GM12878 (cell line): ENCODE data around the gene TPO. TPM values are rescaled to one million over a fixed set of nuclear protein-coding genes. Genes with fewer than 3 reads are reported as not detected.

Experiments
- ATAC-seq: fragments of 200-7000 bp; cut with Tn5 transposase; 3 replicates; pipeline ENCODE4 v1.9.1; 2020; ENCODE audit warnings: mild to moderate bottlenecking, moderate library complexity
- BruUV-seq: library from RNA; stranded (reverse); fragments of 400-500 nt; replicated peaks from 2 replicates; lab custom pipeline; 2021; lab: Mats Ljungman, UMichigan
- CTCF ChIA-PET: fragments of 300-600 bp; sonication (Branson Sonifier 250); formaldehyde crosslinking; extraction: SDS; loops from one replicate; lab custom pipeline; 2021; ENCODE audit warnings: inconsistent platforms; lab: Yijun Ruan, JAX
- POLR2A ChIA-PET: fragments of 350-600 bp; formaldehyde crosslinking; extraction: SDS; loops from one replicate; lab custom pipeline; 2021; ENCODE audit warnings: inconsistent platforms; lab: Charles Lee
- RAD21 ChIA-PET: fragments of 300-600 bp; sonication (Branson Sonifier 250); formaldehyde crosslinking; loops from one replicate; lab custom pipeline; 2023; ENCODE audit warnings: antibody characterized with exemption; ENCODE audit not compliant: unreplicated experiment; lab: Charles Lee
- SMC1A ChIA-PET: fragments of 300-600 bp; sonication (Branson Sonifier 250); formaldehyde crosslinking; loops from one replicate; lab custom pipeline; 2023; ENCODE audit not compliant: unreplicated experiment, uncharacterized antibody; lab: Charles Lee
- DNase-seq: peaks from one replicate; pipeline ENCODE4 v3.0.0-alpha.2; 2011; ENCODE audit warnings: low read depth, low spot score
- FAIRE-seq: peaks from 3 replicates; lab custom pipeline; 2011; peaks lifted over from hg19 to GRCh38; lab: Jason Lieb, UNC
- H2AFZ ChIP-seq: 2 replicates; pipeline ENCODE4 v1.6.0; 2011; ENCODE audit warnings: low read depth, low read length, control low read depth; ENCODE audit not compliant: control insufficient read depth
- H3K27ac ChIP-seq: 2 replicates; pipeline ENCODE4 v1.5.1; 2011; ENCODE audit warnings: control low read depth; ENCODE audit not compliant: control insufficient read depth, insufficient read depth
- H3K27me3 ChIP-seq, 2 experiments: replicated peaks in 1 of 2; 2 replicates each; pipeline versions ENCODE4 v1.6.0 to v1.6.1; 2011; ENCODE audit warnings: low read length in 1 of 2; ENCODE audit not compliant: control insufficient read depth in 2 of 2, insufficient read depth in 2 of 2
- H3K36me3 ChIP-seq, 2 experiments: 2 replicates each; pipeline ENCODE4 v1.5.1; 2011; ENCODE audit warnings: low read length in 1 of 2; ENCODE audit not compliant: control insufficient read depth in 2 of 2, insufficient read depth in 2 of 2
- H3K4me1 ChIP-seq: 2 replicates; pipeline ENCODE4 v1.6.1; 2011; ENCODE audit warnings: mild to moderate bottlenecking, low read length, moderate library complexity, mixed read lengths; ENCODE audit not compliant: control insufficient read depth, insufficient read depth
- H3K4me2 ChIP-seq: 2 replicates; pipeline ENCODE4 v1.6.0; 2011; ENCODE audit warnings: control low read depth; ENCODE audit not compliant: control insufficient read depth, insufficient read depth
- H3K4me3 ChIP-seq: fragments of 200-600 bp; sonication (generic); 2 replicates; pipeline ENCODE4 v1.5.1; 2016
- H3K79me2 ChIP-seq: 2 replicates; pipeline ENCODE4 v1.6.0; 2011; ENCODE audit warnings: low read length; ENCODE audit not compliant: control insufficient read depth, insufficient read depth
- H3K9ac ChIP-seq: 2 replicates; pipeline ENCODE4 v1.8.0; 2011; ENCODE audit warnings: low read length, control low read depth, mixed read lengths; ENCODE audit not compliant: control insufficient read depth, insufficient read depth
- H3K9me3 ChIP-seq: replicated peaks from 3 replicates; pipeline ENCODE4 v1.5.1; 2011; ENCODE audit warnings: mild to moderate bottlenecking, low read length; ENCODE audit not compliant: control insufficient read depth, insufficient read depth
- H4K20me1 ChIP-seq: 2 replicates; pipeline ENCODE4 v1.6.0; 2011; ENCODE audit not compliant: control insufficient read depth, insufficient read depth
- RFX5 ChIP-seq: IDR thresholded peaks from 2 replicates; pipeline ENCODE4 v1.6.1; 2011; ENCODE audit warnings: low read depth, low read length, improper control_type of control experiment
- TBL1XR1 ChIP-seq: IDR thresholded peaks from 2 replicates; pipeline ENCODE4 v1.6.1; 2012; ENCODE audit warnings: low read depth, low read length, improper control_type of control experiment
- TCF12 ChIP-seq: IDR thresholded peaks from 2 replicates; pipeline ENCODE4 v1.6.1; 2011; ENCODE audit warnings: low read depth, mild to moderate bottlenecking, low read length
- ZBTB33 ChIP-seq: fragments of 450-650 bp; IDR thresholded peaks from 2 replicates; pipeline ENCODE4 v1.6.1; 2017; ENCODE audit warnings: mild to moderate bottlenecking
- ZNF217 ChIP-seq: fragments of 450-650 bp; IDR thresholded peaks from 2 replicates; pipeline ENCODE4 v1.6.1; 2017; ENCODE audit warnings: antibody characterized with exemption, mild to moderate bottlenecking
- WGBS: methylation state at CpG from one replicate; pipeline ENCODE4 v1.1.6; 2016; ENCODE audit warnings: low lambda C conversion rate; ENCODE audit not compliant: insufficient replicate concordance, insufficient coverage; ENCODE audit errors: missing lambda C conversion rate; 5-methylcytosine and 5-hydroxymethylcytosine counted together
- in situ Hi-C: fragments of 300-500 bp; cut with MboI; formaldehyde crosslinking; loops from 9 replicates; pipeline ENCODE4 v1.14.3; 2018; ENCODE audit warnings: mixed read lengths
- intact Hi-C: fragments of 100-400 bp; cut with micrococcal nuclease; formaldehyde crosslinking; loops from one replicate; pipeline ENCODE4 v1.14.2; 2022; ENCODE audit not compliant: unreplicated experiment
- polyA plus RNA-seq, 11 experiments: library from polyadenylated mRNA; depleted of rRNA in 4 of 11; unstranded in 6 of 11; stranded (reverse) in 5 of 11; fragments of >200 nt; fragmentation: Nextera tagmentation in 4 of 11; fragmentation: Illumina TruSeq in 1 of 11; extraction: Ambion mirVana in 4 of 11; extraction: Trizol in 1 of 11; gene quantifications; 1 replicate in 1 of 11; 2 replicates in 10 of 11; pipeline versions ENCODE4 v1.2.1 to v1.2.3, GENCODE V29; 2011 to 2016; ENCODE audit warnings: inconsistent platforms in 2 of 11, missing spikeins in 2 of 11, low read depth in 1 of 11
- total RNA-seq, 4 experiments: library from RNA; depleted of rRNA in 3 of 4; stranded (reverse); fragments of >200 nt in 3 of 4; fragmentation: Illumina TruSeq in 1 of 4; extraction: Trizol in 1 of 4; gene quantifications; 2 replicates each; pipeline versions ENCODE4 v1.2.1 to v1.2.3, GENCODE V29; 2013 to 2021
- TF ChIP-seq, protein P1 (sequence below): fragments of 450-650 bp; IDR thresholded peaks from 2 replicates; pipeline ENCODE4 v1.6.1; 2017; ENCODE audit warnings: mild to moderate bottlenecking, low read depth, inconsistent platforms; ENCODE audit not compliant: poor library complexity, severe bottlenecking
- TF ChIP-seq, protein P2 (sequence below): fragments of 450-650 bp; IDR thresholded peaks from 2 replicates; pipeline ENCODE4 v1.6.1; 2017; ENCODE audit warnings: antibody characterized with exemption, mild to moderate bottlenecking, moderate library complexity
- TF ChIP-seq, protein P3 (sequence below): fragments of 450-650 bp; IDR thresholded peaks from 2 replicates; pipeline ENCODE4 v1.6.1; 2016; ENCODE audit warnings: mild to moderate bottlenecking
- TF ChIP-seq, protein P4 (sequence below): fragments of 450-650 bp; formaldehyde crosslinking; IDR thresholded peaks from 2 replicates; pipeline ENCODE4 v1.4.0; 2020; ENCODE audit warnings: mild to moderate bottlenecking, moderate library complexity

TPO gene
- total and polyA plus RNA-seq, 10 of the 15 experiments (the other 5 are each of a cell fraction or from before 2014, with no cell fraction given) = 0.07 to 0.11 TPM; not detected in 8

- TF ChIP-seq, protein P1, sequence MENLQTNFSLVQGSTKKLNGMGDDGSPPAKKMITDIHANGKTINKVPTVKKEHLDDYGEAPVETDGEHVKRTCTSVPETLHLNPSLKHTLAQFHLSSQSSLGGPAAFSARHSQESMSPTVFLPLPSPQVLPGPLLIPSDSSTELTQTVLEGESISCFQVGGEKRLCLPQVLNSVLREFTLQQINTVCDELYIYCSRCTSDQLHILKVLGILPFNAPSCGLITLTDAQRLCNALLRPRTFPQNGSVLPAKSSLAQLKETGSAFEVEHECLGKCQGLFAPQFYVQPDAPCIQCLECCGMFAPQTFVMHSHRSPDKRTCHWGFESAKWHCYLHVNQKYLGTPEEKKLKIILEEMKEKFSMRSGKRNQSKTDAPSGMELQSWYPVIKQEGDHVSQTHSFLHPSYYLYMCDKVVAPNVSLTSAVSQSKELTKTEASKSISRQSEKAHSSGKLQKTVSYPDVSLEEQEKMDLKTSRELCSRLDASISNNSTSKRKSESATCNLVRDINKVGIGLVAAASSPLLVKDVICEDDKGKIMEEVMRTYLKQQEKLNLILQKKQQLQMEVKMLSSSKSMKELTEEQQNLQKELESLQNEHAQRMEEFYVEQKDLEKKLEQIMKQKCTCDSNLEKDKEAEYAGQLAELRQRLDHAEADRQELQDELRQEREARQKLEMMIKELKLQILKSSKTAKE = no peak
- TF ChIP-seq RFX5 = no peak
Observed at GRCh38 chr2:1504311-1504750, 91.1 kb downstream of the TPO start (continued).

DNA sequence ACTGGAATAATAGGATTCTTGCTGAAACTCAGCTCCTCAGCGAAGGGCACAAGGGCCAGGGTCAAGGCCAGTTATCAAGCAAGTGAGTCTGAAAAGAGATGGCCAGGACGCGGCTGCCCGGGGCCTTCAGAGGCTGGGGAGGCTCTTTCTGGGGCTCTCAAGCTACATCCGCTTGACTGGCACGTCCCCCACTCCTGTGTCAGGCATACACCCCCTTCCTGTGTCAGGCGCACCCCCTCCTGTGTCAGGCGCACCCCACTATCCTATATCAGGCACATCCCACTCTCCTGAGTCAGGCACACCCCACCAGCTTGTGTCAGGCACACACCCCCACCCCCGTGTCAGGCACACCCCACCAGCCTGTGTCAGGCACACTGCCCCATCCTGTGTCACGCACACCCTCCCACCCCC, 91.8 kb downstream of the TPO start:
- no TSS peak for BruUV-seq
- H3K9ac ChIP-seq = no peak overlapping the region
- CTCF ChIA-PET = no interaction called here
- intact Hi-C loops (no loop called here), in situ Hi-C loops (no loop called here)
- no peaks in the 10 kb centered on the region for H3K27me3 ChIP-seq
- POLR2A ChIA-PET = no interaction called here
- no peak overlapping the region for H3K4me3 ChIP-seq
- H3K27ac ChIP-seq = no peak overlapping the region
- H3K36me3 ChIP-seq = no peaks in the 10 kb centered on the region
- no peak for FAIRE-seq
- SMC1A ChIA-PET = no interaction called here
- H2AFZ ChIP-seq = no peak overlapping the region
- H3K9me3 ChIP-seq = no peaks in the 10 kb centered on the region
- H3K4me2 ChIP-seq = no peak overlapping the region
- H4K20me1 ChIP-seq = no peaks in the 10 kb centered on the region
- RAD21 ChIA-PET = no interaction called here
- WGBS = 19% methylated on average over 8 of the region's 10 CpGs
- no peak for ATAC-seq
- no peaks in the 10 kb centered on the region for H3K4me1 ChIP-seq
- DNase-seq = no peak
- no peaks in the 10 kb centered on the region for H3K79me2 ChIP-seq
- TF ChIP-seq TBL1XR1 (no peak), ZBTB33 (no peak), TCF12 (no peak), ZNF217 (no peak)
- TF ChIP-seq, protein P2, sequence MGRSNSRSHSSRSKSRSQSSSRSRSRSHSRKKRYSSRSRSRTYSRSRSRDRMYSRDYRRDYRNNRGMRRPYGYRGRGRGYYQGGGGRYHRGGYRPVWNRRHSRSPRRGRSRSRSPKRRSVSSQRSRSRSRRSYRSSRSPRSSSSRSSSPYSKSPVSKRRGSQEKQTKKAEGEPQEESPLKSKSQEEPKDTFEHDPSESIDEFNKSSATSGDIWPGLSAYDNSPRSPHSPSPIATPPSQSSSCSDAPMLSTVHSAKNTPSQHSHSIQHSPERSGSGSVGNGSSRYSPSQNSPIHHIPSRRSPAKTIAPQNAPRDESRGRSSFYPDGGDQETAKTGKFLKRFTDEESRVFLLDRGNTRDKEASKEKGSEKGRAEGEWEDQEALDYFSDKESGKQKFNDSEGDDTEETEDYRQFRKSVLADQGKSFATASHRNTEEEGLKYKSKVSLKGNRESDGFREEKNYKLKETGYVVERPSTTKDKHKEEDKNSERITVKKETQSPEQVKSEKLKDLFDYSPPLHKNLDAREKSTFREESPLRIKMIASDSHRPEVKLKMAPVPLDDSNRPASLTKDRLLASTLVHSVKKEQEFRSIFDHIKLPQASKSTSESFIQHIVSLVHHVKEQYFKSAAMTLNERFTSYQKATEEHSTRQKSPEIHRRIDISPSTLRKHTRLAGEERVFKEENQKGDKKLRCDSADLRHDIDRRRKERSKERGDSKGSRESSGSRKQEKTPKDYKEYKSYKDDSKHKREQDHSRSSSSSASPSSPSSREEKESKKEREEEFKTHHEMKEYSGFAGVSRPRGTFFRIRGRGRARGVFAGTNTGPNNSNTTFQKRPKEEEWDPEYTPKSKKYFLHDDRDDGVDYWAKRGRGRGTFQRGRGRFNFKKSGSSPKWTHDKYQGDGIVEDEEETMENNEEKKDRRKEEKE = no peak
- TF ChIP-seq, protein P3, sequence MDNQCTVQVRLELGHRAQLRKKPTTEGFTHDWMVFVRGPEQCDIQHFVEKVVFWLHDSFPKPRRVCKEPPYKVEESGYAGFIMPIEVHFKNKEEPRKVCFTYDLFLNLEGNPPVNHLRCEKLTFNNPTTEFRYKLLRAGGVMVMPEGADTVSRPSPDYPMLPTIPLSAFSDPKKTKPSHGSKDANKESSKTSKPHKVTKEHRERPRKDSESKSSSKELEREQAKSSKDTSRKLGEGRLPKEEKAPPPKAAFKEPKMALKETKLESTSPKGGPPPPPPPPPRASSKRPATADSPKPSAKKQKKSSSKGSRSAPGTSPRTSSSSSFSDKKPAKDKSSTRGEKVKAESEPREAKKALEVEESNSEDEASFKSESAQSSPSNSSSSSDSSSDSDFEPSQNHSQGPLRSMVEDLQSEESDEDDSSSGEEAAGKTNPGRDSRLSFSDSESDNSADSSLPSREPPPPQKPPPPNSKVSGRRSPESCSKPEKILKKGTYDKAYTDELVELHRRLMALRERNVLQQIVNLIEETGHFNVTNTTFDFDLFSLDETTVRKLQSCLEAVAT = no peak
- TF ChIP-seq, protein P4, sequence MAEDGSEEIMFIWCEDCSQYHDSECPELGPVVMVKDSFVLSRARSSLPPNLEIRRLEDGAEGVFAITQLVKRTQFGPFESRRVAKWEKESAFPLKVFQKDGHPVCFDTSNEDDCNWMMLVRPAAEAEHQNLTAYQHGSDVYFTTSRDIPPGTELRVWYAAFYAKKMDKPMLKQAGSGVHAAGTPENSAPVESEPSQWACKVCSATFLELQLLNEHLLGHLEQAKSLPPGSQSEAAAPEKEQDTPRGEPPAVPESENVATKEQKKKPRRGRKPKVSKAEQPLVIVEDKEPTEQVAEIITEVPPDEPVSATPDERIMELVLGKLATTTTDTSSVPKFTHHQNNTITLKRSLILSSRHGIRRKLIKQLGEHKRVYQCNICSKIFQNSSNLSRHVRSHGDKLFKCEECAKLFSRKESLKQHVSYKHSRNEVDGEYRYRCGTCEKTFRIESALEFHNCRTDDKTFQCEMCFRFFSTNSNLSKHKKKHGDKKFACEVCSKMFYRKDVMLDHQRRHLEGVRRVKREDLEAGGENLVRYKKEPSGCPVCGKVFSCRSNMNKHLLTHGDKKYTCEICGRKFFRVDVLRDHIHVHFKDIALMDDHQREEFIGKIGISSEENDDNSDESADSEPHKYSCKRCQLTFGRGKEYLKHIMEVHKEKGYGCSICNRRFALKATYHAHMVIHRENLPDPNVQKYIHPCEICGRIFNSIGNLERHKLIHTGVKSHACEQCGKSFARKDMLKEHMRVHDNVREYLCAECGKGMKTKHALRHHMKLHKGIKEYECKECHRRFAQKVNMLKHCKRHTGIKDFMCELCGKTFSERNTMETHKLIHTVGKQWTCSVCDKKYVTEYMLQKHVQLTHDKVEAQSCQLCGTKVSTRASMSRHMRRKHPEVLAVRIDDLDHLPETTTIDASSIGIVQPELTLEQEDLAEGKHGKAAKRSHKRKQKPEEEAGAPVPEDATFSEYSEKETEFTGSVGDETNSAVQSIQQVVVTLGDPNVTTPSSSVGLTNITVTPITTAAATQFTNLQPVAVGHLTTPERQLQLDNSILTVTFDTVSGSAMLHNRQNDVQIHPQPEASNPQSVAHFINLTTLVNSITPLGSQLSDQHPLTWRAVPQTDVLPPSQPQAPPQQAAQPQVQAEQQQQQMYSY (CRISPR knock-in tag) = no peak
